BE2C (cell line): ENCODE data around the gene PNPLA1. TPM values are rescaled to one million over a fixed set of nuclear protein-coding genes. Genes with fewer than 3 reads are reported as not detected.

ENCODE experiments used
- DNase-seq: peaks from one replicate; pipeline ENCODE4 v3.0.0-alpha.2; 2020
- H3K27me3 ChIP-seq: fragments of 250-450 bp; sonication (Bioruptor Pico); 2 replicates; pipeline ENCODE4 v1.5.1; 2020; ENCODE audit warnings: mild to moderate bottlenecking
- H3K36me3 ChIP-seq: fragments of 250-450 bp; sonication (Bioruptor Pico); 2 replicates; pipeline ENCODE4 v1.5.1; 2020; ENCODE audit warnings: mild to moderate bottlenecking
- H3K4me1 ChIP-seq: fragments of 250-450 bp; sonication (Bioruptor Pico); 2 replicates; pipeline ENCODE4 v1.5.1; 2020
- H3K4me3 ChIP-seq: 2 replicates; pipeline ENCODE4 v1.5.1; 2011; ENCODE audit warnings: low read depth, low read length
- H3K9me3 ChIP-seq: fragments of 250-450 bp; sonication (Bioruptor Pico); 2 replicates; pipeline ENCODE4 v1.5.1; 2020
- polyA plus RNA-seq: library from polyadenylated mRNA; unstranded; fragments of >200 nt; gene quantifications from one replicate; pipeline ENCODE4 v1.2.1, GENCODE V29; 2012; ENCODE audit warnings: low read depth, missing spikeins; ENCODE audit not compliant: insufficient read length, insufficient read depth
- TF ChIP-seq, protein P1 (sequence below): IDR thresholded peaks from 2 replicates; pipeline ENCODE4 v1.5.1; 2012; ENCODE audit warnings: mild to moderate bottlenecking, low read depth, low read length

PNPLA1 gene, protein sequence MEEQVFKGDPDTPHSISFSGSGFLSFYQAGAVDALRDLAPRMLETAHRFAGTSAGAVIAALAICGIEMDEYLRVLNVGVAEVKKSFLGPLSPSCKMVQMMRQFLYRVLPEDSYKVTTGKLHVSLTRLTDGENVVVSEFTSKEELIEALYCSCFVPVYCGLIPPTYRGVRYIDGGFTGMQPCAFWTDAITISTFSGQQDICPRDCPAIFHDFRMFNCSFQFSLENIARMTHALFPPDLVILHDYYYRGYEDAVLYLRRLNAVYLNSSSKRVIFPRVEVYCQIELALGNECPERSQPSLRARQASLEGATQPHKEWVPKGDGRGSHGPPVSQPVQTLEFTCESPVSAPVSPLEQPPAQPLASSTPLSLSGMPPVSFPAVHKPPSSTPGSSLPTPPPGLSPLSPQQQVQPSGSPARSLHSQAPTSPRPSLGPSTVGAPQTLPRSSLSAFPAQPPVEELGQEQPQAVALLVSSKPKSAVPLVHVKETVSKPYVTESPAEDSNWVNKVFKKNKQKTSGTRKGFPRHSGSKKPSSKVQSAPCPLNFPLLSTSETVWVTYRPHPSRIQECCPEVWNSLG
- polyA plus RNA-seq, result not detected

- H3K9me3 ChIP-seq, result no peaks in the 10 kb centered on the region
- H3K36me3 ChIP-seq, result no peaks in the 10 kb centered on the region
- no peak for DNase-seq
- TF ChIP-seq, protein P1, sequence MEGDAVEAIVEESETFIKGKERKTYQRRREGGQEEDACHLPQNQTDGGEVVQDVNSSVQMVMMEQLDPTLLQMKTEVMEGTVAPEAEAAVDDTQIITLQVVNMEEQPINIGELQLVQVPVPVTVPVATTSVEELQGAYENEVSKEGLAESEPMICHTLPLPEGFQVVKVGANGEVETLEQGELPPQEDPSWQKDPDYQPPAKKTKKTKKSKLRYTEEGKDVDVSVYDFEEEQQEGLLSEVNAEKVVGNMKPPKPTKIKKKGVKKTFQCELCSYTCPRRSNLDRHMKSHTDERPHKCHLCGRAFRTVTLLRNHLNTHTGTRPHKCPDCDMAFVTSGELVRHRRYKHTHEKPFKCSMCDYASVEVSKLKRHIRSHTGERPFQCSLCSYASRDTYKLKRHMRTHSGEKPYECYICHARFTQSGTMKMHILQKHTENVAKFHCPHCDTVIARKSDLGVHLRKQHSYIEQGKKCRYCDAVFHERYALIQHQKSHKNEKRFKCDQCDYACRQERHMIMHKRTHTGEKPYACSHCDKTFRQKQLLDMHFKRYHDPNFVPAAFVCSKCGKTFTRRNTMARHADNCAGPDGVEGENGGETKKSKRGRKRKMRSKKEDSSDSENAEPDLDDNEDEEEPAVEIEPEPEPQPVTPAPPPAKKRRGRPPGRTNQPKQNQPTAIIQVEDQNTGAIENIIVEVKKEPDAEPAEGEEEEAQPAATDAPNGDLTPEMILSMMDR, result no peak
- H3K27me3 ChIP-seq, result no peaks in the 10 kb centered on the region
- H3K4me3 ChIP-seq, result no peak within 1 kb of the TSS
- H3K4me1 ChIP-seq, result no peaks in the 10 kb centered on the region; the same call in 1 of the 2 replicates
Observed at GRCh38 chr6:36269834-36270705, at the start of gene PNPLA1. Gene PNPLA1 (plus strand): TSS chr6:36270060. CDS start chr6:36270460, 400 bp downstream.

DNA sequence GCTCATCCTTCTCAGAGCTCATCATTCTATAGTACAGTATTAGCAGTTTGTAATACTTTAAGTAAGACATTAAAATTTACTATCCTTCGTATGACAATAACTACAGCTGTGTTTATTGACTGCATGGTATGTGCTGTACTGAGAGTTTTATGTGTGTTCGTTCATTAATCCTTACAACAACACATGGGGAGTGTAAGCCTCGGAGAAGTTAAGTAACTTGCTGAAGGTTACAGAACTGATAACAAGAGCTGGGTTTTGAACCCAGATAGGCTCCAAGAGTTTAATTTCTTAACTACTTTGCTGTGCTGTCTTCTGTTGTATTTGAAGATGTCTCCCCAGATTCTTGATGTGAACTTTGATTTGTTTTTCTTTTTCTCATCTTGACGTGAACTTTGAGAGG is 49.6 kb upstream of the PNPLA1 start:
- no peak for DNase-seq
- Histone ChIP-seq H3K36me3 (peaks cover 57% of the 10 kb centered on the region), H3K4me1 (peaks cover 5% of the 10 kb centered on the region), H3K4me3 (no peak overlapping the region), H3K27me3 (no peaks in the 10 kb centered on the region), H3K9me3 (no peaks in the 10 kb centered on the region)
- TF ChIP-seq, protein P1, result no peak

- Histone ChIP-seq H3K36me3 (peaks cover 43% of the 10 kb centered on the region), H3K27me3 (no peaks in the 10 kb centered on the region)
Observed at GRCh38 chr6:36221674-36222073, 48.2 kb upstream of the PNPLA1 start.

DNA sequence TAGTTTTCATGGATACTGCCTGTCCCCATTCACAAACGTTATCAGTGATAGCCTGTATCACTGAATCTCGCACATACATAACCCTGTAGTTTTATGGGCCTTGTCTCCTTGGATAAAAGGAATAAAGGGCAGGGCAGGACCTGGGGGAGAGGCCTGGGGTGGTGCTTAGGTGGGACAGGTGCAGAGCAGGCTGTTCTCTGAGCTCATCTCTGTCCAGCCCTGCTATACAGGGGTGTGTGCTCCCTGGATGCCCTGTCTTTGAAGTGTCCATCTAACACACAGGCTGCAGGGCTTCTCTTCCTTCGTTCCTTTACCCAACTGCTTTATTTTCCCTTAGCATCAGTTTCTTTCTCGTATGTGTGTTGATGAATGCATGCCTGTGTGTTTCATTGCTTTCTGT is 46.9 kb upstream of the PNPLA1 start:
- no peaks in the 10 kb centered on the region for H3K9me3 ChIP-seq
- TF ChIP-seq, protein P1, result no peak
- no peaks in the 10 kb centered on the region for H3K27me3 ChIP-seq
- H3K36me3 ChIP-seq, result peaks cover 40% of the 10 kb centered on the region
- H3K4me3 ChIP-seq, result no peak overlapping the region
- peaks cover 10% of the 10 kb centered on the region for H3K4me1 ChIP-seq
- no peak for DNase-seq

More at GRCh38 chr6:36221674-36222073, 48.2 kb upstream of the PNPLA1 start:
- H3K4me1 ChIP-seq, result peaks cover 10% of the 10 kb centered on the region
- no peaks in the 10 kb centered on the region for H3K9me3 ChIP-seq
- H3K4me3 ChIP-seq, result no peak overlapping the region
- TF ChIP-seq, protein P1, result no peak
- DNase-seq, result no peak

DNA sequence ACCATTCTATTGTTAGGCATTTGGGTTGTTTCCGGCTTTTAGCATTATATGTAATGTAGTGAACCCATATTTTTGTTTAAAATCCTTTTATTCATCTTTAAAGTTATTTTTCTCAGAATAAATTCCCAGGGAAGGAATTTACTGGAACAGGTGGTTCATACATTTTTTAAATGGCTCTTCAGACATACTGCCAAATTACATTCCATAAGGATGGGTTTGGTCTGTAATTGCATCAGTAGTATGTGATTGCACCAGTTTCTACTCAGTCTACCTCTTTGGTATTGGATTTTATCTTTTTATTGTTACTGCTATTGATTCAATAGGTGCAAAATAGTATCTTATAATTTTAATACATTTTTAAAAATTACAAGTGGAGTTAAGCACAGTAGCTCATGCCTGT is 46.2 kb upstream of the PNPLA1 start:
- Histone ChIP-seq H3K9me3 (no peaks in the 10 kb centered on the region), H3K4me1 (peaks cover 10% of the 10 kb centered on the region), H3K36me3 (peaks cover 32% of the 10 kb centered on the region), H3K4me3 (no peak overlapping the region), H3K27me3 (no peaks in the 10 kb centered on the region)
- TF ChIP-seq, protein P1, result no peak
- DNase-seq, result no peak
